ENCODE results near the gene AQP12A.
"Not testable (repeated sequence)": the region's sequence is repeated elsewhere in the genome, so short reads cannot be mapped to it uniquely, and the experiment has no call there.

Gene AQP12A

DNA sequence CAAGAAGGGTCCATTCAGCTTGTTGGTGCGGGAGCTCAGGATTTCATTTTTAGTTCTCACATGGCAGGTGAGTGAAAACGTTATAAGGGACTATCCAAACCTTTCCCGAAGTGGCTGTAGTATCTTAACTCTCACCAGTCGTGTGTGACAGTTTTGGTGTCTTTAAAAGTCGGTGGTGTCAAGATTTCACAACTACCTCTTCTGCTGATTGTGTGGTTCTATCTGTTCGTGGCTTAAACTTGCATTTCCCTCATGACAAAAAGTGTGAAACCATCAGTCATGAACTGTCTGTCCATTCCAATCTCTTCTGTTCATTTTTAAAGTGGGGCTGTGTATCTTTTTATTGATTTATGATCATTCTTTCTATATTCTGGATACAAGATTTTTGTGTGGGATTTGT is 5.2 kb upstream of the AQP12A start:
- Histone ChIP-seq H3K36me3 (ENCODE audit: insufficient read depth, low read length) (no peaks in the 10 kb centered on the region), H3K27me3 (ENCODE audit: insufficient read depth, low read length) (peaks cover 20% of the 10 kb centered on the region), H2AFZ (ENCODE audit: low read depth, low read length) (no peak overlapping the region), H3K9me3 (ENCODE audit: low read length) (no peaks in the 10 kb centered on the region), H3K4me3 (ENCODE audit: low read length) (no peak overlapping the region), H3K4me1 (ENCODE audit: insufficient read depth, low read length) (no peaks in the 10 kb centered on the region)

DNA sequence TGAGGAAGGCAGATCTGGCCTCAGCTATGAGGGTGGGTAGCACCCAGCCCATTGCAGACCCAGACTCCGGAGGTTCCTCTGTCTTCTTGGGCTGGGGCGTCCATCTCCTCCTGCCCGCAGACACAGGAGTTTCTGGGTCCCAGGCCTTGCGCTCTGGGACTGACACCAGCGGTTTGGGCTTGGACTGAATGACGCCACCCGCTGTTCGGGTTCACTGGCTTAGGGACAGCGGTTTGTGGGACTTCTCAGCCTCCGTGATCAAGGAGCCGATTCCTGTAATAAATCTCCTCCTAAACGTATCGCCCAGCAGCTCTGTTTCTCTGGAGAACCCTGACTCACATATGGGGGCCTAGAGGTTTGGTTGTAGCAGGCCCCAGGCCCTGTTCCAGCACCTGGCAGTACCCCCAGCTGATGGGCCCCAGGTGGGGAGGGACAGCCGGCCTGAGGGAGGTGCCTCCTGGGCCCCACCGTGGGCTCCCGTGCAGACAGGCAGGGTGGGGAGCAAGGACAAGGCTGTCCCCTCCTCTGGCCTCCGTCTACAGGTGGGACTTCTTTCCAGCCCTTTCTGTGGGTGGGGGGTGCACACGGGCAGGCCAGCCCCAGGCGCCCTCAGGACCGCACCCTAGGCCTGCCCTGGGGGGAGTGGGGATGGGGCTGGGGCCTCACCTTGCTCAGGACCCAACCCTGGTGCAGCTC is 4.5 kb upstream of the AQP12A start:
- Histone ChIP-seq H3K4me1 (ENCODE audit: insufficient read depth, low read length) (no peaks in the 10 kb centered on the region), H2AFZ (ENCODE audit: low read depth, low read length) (no peak overlapping the region), H3K4me3 (ENCODE audit: low read length) (no peak overlapping the region), H3K36me3 (ENCODE audit: insufficient read depth, low read length) (no peaks in the 10 kb centered on the region), H3K9me3 (ENCODE audit: low read length) (no peaks in the 10 kb centered on the region), H3K27me3 (ENCODE audit: insufficient read depth, low read length) (peaks cover 20% of the 10 kb centered on the region)

- Histone ChIP-seq H3K4me1 (ENCODE audit: insufficient read depth, low read length) (no peaks in the 10 kb centered on the region), H2AFZ (ENCODE audit: low read depth, low read length) (no peak overlapping the region), H3K4me3 (ENCODE audit: low read length) (no peak overlapping the region), H3K36me3 (ENCODE audit: insufficient read depth, low read length) (no peaks in the 10 kb centered on the region), H3K9me3 (ENCODE audit: low read length) (no peaks in the 10 kb centered on the region), H3K27me3 (ENCODE audit: insufficient read depth, low read length) (peaks cover 20% of the 10 kb centered on the region)
Observed at GRCh38 chr2:240687741-240688552, 3.7 kb upstream of the AQP12A start.

GRCh38 chr2:240688553-240688919 is 3.1 kb upstream of the AQP12A start:
- Histone ChIP-seq H3K9me3 (ENCODE audit: low read length) (no peaks in the 10 kb centered on the region), H3K36me3 (ENCODE audit: insufficient read depth, low read length) (no peaks in the 10 kb centered on the region), H3K27me3 (ENCODE audit: insufficient read depth, low read length) (peaks cover 20% of the 10 kb centered on the region), H2AFZ (ENCODE audit: low read depth, low read length) (no peak overlapping the region), H3K4me3 (ENCODE audit: low read length) (no peak overlapping the region), H3K4me1 (ENCODE audit: insufficient read depth, low read length) (no peaks in the 10 kb centered on the region)

DNA sequence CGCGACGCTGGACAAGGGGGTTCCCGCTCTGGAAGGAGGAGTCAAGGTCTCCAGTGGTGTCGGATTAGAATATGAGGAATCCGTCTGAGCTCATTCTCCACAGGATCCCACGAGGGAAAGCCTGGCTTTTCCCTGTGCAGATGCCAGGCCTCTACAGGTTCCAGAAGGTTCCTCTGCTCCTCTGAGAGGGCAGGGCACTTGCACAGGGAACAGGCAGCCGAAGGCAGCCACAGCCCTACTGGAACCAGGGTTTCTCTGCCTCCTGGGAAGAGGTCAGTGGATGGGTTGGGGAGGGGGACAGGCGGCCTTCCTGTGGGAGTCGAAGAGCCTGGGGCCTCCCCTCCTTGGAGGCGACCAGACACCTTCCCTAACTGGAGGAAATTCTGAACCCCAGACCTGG is 1.7 kb upstream of the AQP12A start:
- Histone ChIP-seq H3K36me3 (ENCODE audit: insufficient read depth, low read length) (no peaks in the 10 kb centered on the region), H3K4me3 (ENCODE audit: low read length) (no peak overlapping the region), H3K9me3 (ENCODE audit: low read length) (no peaks in the 10 kb centered on the region)

DNA sequence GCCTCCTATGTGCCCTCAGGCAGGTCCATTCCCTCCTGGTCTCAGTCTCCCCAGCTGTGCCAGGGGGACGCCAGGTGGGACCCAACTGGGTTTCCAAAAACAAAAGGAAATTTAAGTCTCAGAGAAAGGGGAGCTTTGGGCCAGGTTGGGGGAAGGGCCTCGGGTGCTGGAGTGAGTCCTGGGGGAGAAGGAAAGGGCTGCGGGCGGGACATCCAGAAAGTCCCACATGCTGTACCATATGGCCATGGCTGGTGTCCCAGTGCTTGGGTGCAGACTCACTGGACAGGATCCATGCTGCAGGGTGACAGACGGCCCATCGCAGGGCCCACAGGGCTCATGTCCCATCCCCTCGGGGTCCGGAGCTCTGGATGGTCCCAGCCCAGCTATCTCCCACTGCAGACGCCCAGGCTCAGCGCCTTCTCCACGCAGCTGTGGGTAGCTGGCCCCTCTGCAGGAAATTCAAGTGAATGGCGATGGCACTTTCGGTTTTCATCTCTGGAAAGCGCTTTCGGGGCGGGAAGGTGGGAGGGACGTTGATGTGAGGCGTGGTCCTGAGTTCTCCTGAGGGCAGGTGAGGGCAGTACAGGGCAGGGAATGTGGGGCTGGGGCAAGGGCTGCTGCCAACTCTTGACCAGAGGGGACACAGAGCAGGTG is 1.1 kb upstream of the AQP12A start:
- not testable (repeated sequence) for H3K4me3 ChIP-seq (ENCODE audit: low read length); H3K9me3 ChIP-seq (ENCODE audit: low read length); H2AFZ ChIP-seq (ENCODE audit: low read depth, low read length); H3K4me1 ChIP-seq (ENCODE audit: insufficient read depth, low read length); H3K36me3 ChIP-seq (ENCODE audit: insufficient read depth, low read length)
- peaks cover 20% of the 10 kb centered on the region for H3K27me3 ChIP-seq (ENCODE audit: insufficient read depth, low read length)

More for the DNA sequence above, 1.7 kb upstream of the AQP12A start:
- no peaks in the 10 kb centered on the region for H3K4me1 ChIP-seq (ENCODE audit: insufficient read depth, low read length)
- H3K27me3 ChIP-seq (ENCODE audit: insufficient read depth, low read length), result peaks cover 20% of the 10 kb centered on the region
- no peak overlapping the region for H2AFZ ChIP-seq (ENCODE audit: low read depth, low read length)

DNA sequence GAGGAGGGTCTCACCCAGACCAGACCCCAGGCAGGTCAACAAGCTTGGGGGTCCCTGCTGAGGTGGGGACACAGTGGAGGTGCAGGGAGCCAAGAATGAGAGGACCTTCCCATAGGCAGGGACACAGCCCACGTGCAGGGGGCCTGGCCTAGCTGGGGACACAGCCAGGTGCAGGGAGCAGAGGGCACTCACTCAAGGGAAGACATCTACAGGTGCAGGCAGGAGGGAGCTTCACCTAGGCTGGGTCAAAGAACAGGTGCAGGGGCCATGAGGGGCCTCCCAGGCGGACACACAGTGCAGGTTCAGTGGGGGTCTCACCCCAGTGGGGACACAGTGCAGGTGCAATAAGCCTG is 615 bp upstream of the AQP12A start:
- not testable (repeated sequence) for H3K36me3 ChIP-seq (ENCODE audit: insufficient read depth, low read length); H3K4me1 ChIP-seq (ENCODE audit: insufficient read depth, low read length); H3K4me3 ChIP-seq (ENCODE audit: low read length); H3K9me3 ChIP-seq (ENCODE audit: low read length); H2AFZ ChIP-seq (ENCODE audit: low read depth, low read length)
- peaks cover 19% of the 10 kb centered on the region for H3K27me3 ChIP-seq (ENCODE audit: insufficient read depth, low read length)

- H2AFZ ChIP-seq (ENCODE audit: low read depth, low read length); H3K4me1 ChIP-seq (ENCODE audit: insufficient read depth, low read length); H3K9me3 ChIP-seq (ENCODE audit: low read length); H3K4me3 ChIP-seq (ENCODE audit: low read length); H3K36me3 ChIP-seq (ENCODE audit: insufficient read depth, low read length): not testable (repeated sequence)
- peaks cover 11% of the 10 kb centered on the region for H3K27me3 ChIP-seq (ENCODE audit: insufficient read depth, low read length)
Observed at GRCh38 chr2:240692583-240693561, 1.2 kb downstream of the AQP12A start.

DNA sequence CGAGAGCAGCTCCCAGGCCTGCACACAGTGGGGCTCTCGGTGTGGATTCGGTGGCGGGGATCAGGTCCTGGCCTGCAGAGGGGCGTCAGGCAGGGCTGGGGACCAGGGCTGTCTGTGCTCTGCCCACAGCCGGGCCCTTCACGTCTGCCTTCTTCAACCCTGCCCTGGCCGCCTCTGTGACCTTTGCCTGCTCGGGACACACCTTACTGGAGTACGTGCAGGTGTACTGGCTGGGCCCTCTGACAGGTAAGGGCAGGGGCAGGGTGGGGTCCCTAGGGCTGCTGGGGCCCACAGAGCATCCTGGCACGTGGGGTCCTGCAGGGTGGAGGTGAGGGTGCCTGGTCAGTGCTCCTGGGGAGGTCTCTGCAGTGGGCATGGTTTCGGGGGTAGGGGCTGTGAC is 2.6 kb downstream of the AQP12A start:
- H3K4me3 ChIP-seq (ENCODE audit: low read length); H2AFZ ChIP-seq (ENCODE audit: low read depth, low read length); H3K27me3 ChIP-seq (ENCODE audit: insufficient read depth, low read length); H3K36me3 ChIP-seq (ENCODE audit: insufficient read depth, low read length); H3K4me1 ChIP-seq (ENCODE audit: insufficient read depth, low read length); H3K9me3 ChIP-seq (ENCODE audit: low read length): not testable (repeated sequence)

DNA sequence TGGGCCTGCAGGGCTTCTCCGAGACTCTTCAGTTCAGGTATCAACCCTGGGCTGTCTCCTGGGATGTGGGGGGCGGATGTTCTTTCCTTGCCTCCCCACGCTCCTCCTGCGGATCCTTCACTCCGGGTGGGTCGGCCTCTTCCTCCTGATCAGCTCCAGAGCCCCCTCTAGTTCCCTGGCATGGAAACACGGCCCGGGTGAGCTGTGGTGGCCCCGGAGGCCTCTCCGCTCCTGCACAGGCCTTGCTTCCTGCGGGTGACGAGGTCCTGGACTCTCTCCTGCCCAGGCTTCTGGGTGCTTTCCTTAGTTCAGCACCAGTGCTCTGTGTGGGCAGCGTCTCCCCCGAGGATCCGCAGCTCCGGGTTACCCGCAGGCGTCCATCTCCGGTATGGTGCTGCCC is 3.9 kb downstream of the AQP12A start:
- not testable (repeated sequence) for H2AFZ ChIP-seq (ENCODE audit: low read depth, low read length); H3K36me3 ChIP-seq (ENCODE audit: insufficient read depth, low read length); H3K4me1 ChIP-seq (ENCODE audit: insufficient read depth, low read length); H3K27me3 ChIP-seq (ENCODE audit: insufficient read depth, low read length); H3K4me3 ChIP-seq (ENCODE audit: low read length); H3K9me3 ChIP-seq (ENCODE audit: low read length)

GRCh38 chr2:240696469-240696868 is 4.8 kb downstream of the AQP12A start:
- H3K36me3 ChIP-seq (ENCODE audit: insufficient read depth, low read length); H3K27me3 ChIP-seq (ENCODE audit: insufficient read depth, low read length); H3K9me3 ChIP-seq (ENCODE audit: low read length); H3K4me3 ChIP-seq (ENCODE audit: low read length); H3K4me1 ChIP-seq (ENCODE audit: insufficient read depth, low read length); H2AFZ ChIP-seq (ENCODE audit: low read depth, low read length): not testable (repeated sequence)

GRCh38 chr2:240698852-240699561 is 7.3 kb downstream of the AQP12A start:
- not testable (repeated sequence) for H2AFZ ChIP-seq (ENCODE audit: low read depth, low read length); H3K36me3 ChIP-seq (ENCODE audit: insufficient read depth, low read length); H3K4me1 ChIP-seq (ENCODE audit: insufficient read depth, low read length); H3K9me3 ChIP-seq (ENCODE audit: low read length); H3K4me3 ChIP-seq (ENCODE audit: low read length); H3K27me3 ChIP-seq (ENCODE audit: insufficient read depth, low read length)
